GM12872 (cell line): Measurements from ENCODE around the gene CCDC171.

ENCODE experiments used
- TF ChIP-seq, protein P1 (sequence below): IDR thresholded peaks from 3 replicates; pipeline ENCODE4 v1.5.1; 2011; ENCODE audit warnings: low read depth, mild to moderate bottlenecking, low read length, moderate library complexity; ENCODE audit not compliant: insufficient read depth

Gene CCDC171

DNA sequence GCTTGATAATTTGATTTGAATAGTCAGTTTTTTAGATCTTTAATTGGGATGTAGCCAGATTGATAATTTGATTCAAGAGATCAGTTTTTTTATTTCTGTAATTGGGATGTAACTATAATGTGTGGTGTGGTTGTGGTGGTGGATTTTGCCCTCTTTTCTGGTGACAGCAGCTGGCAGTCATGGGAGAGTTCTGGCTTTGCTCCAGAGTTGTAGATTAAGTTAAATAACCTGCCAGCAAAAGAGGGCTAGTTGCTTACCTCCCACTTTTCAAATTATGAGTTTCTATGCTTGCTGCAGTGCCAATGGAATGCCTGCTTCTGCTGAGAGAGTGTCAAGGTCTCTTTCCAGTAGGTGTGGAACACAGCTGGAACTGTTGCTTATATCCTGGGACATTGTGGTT lies 315.1 kb downstream of the CCDC171 start:
- TF ChIP-seq, protein P1, sequence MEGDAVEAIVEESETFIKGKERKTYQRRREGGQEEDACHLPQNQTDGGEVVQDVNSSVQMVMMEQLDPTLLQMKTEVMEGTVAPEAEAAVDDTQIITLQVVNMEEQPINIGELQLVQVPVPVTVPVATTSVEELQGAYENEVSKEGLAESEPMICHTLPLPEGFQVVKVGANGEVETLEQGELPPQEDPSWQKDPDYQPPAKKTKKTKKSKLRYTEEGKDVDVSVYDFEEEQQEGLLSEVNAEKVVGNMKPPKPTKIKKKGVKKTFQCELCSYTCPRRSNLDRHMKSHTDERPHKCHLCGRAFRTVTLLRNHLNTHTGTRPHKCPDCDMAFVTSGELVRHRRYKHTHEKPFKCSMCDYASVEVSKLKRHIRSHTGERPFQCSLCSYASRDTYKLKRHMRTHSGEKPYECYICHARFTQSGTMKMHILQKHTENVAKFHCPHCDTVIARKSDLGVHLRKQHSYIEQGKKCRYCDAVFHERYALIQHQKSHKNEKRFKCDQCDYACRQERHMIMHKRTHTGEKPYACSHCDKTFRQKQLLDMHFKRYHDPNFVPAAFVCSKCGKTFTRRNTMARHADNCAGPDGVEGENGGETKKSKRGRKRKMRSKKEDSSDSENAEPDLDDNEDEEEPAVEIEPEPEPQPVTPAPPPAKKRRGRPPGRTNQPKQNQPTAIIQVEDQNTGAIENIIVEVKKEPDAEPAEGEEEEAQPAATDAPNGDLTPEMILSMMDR, result no peak

DNA sequence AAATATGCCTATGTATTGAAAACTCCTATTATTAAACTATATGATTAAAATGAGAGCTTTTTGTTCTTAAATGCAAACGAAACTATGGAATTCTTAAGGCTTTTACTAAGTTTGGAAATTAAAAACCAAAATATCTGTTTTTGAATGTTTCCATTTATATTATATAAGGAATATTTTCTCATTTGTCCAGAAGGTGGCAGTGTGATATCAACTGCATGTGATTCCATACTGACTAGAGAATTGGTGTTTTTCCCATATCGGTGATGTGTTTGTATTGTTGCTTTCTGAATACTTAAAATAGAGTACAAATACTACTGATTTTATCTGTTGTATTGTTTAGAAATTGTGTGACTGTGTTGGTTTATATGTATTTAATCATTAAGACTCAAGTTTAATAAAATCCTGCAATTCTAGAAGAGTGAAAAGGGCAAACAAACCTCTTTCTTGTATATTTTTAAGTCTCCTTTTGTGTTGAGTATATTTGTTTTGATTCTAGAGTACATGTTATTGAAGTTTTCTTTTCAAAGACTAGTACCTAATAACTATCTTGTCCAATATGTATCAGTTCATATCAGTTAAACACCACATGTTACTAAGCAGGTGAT lies 320.8 kb downstream of the CCDC171 start:
- TF ChIP-seq, protein P1, result peak; percentile 48; the same call in 2 of the 3 replicates

DNA sequence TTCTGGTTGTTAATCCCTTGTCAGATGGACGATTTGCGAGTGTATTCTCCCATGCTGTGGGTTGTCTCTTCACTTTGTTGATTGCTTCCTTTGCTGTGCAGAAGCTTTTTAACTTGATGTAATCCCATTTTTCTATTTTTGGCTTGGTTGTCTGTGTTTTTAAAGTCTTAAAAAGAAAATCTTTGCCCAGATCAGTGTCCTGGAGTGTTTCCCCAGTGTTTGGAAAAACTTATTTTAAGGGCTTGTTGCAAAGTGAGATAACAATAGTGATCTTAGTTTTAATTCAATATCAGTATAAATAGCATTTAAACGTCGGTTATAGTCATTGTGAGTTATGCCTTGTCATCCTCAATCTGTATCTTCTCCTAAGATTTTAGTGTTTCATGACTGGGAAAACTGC lies 329.5 kb downstream of the CCDC171 start:
- TF ChIP-seq, protein P1, result no peak

DNA sequence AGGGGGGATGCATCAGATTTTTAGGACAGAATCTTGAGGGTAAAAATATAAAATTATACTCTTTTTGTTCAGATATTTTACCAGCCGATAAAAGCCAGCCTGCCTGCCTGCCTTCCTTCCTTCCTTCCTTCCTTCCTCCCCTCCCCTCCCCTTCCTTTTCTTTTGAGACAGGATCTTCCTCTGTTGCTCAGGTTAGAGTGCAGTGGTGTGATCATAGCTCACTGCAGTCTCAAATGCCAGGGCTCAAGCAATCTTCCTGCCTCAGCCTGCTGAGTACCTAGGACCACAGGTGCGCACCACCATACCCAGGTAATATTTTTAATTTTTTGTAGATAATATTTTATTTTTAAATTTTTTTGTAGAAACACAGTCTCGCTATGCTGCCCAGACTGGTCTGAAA lies 330.0 kb downstream of the CCDC171 start:
- TF ChIP-seq, protein P1, result no peak

DNA sequence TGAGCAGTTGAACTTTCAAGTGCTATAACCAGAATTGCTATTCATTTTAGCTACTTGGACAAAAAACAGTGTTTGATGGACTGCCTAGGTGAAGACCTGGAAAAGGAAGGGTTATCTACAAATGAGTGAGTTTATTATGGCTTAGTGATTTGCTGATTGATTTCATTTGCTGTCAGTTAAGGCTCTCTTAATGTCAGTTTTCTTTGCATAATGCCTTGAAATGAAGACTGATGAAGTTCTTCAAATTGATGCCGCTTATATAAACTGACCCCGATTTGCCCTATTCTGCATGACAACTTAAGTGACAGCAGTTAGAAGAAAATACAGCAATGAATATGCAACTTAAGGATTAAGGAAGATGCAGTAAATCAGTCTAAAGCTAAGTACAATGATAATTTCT lies 332.6 kb downstream of the CCDC171 start:
- TF ChIP-seq, protein P1, result no peak

DNA sequence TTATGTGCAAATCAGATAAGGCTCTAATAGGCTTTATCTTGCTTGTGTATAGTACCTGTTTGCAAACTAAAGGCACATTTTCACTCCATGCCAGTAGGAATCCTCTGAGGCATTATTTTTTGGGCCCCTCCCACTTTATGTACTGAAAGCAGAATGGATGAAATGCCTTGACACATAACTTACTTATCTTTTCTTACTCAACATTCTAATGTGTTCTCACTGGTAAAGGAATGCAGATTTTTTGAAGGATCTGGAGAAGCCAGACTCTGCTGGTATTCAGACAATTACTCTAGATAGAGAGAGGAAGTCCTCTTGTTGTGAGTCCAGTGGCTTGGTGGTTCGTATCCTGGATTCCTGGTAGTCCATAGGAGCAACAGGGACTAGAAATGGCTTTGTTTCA lies 336.7 kb downstream of the CCDC171 start:
- TF ChIP-seq, protein P1, result no peak

DNA sequence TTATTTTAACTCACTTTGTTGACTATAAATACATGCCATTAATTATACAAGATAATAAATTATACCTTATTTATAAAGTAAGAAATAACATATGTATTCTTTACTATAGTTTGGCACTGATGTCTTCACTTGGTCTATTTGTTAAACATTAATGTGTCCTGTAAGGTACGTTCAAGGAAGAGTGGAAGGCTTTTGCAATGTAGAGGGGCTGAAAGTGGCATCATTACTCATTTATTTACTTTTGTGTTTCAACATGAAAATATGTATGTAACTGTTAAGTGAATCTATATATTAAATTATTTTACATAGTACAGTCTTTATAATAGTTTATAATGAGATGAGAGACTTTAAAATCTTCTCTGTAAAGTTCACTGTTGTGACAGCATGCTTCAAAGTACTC lies 348.7 kb downstream of the CCDC171 start:
- TF ChIP-seq, protein P1, result no peak
